Measurements from ENCODE around the gene ITGA6.
A peak's percentile ranks its signal among the peaks of the same experiment; 100 is the strongest.

Gene ITGA6
- 36.4 to 150 reads per million in 2 experiments for total RNA-seq

DNA sequence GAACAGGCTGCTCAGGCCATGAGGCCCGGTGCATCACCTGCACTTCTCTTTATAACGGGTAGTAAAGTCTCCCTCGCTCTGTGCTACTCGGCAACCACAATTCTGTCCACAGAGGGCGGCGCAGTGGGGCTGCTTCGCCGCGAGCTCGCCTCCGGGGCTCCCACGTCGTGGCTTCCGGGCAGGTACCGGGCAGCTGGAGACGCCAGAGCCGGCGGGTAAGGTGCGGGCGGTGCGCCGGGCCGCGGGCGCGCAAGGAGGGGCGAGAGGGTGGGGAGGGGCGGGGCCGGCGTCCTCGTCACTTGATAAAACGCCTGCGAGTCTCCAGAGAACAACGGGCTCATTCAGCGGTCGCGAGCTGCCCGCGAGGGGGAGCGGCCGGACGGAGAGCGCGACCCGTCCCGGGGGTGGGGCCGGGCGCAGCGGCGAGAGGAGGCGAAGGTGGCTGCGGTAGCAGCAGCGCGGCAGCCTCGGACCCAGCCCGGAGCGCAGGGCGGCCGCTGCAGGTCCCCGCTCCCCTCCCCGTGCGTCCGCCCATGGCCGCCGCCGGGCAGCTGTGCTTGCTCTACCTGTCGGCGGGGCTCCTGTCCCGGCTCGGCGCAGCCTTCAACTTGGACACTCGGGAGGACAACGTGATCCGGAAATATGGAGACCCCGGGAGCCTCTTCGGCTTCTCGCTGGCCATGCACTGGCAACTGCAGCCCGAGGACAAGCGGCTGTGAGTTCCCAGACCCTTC, at the start of gene ITGA6:
TSS of gene ITGA6 (plus strand) at position 331 of the 734 bp plus-strand sequence.
- DNase-seq (ENCODE audit: low read depth) = peak; percentile 63

DNA sequence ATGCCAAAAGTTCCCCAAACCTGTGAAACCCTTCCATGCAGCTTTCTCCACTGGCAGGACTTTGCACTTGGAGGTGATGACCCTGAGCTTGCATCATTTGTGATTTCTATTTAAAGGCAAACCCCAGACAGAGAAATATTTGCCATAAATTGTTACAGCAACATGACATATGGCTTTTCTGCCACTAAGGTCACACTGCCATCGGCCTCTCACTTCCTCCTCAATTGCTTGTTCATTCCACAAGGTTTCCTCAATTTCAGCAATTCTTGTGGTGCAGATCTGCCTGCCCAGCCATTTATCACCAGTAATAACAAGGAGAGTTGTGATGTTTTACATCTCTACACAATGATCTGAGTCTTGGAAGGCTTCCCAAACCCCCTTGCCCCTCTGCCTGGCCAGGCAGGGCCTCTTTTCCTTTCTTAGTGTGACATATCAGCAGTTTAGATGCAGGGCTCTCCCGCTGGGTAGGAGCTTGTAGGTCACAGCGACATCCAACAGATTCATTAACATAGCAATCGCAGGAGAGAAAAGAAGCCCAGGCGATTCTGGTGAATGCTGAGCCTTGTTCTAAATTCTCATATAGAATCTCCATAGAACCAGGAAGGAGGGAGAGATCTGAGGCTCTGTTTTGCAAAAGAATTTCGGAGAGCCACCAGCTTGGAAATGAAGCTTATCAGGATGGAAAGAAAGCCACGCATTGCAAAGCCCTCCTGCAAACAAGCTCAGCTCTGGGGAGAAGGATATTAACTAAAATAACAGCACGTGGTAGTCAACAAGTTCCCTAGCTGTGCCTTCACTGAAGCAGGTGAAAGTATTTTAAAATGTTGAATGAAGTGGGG, 46.7 kb upstream of the ITGA6 start:
- DNase-seq (ENCODE audit: low read depth) = no peak

DNA sequence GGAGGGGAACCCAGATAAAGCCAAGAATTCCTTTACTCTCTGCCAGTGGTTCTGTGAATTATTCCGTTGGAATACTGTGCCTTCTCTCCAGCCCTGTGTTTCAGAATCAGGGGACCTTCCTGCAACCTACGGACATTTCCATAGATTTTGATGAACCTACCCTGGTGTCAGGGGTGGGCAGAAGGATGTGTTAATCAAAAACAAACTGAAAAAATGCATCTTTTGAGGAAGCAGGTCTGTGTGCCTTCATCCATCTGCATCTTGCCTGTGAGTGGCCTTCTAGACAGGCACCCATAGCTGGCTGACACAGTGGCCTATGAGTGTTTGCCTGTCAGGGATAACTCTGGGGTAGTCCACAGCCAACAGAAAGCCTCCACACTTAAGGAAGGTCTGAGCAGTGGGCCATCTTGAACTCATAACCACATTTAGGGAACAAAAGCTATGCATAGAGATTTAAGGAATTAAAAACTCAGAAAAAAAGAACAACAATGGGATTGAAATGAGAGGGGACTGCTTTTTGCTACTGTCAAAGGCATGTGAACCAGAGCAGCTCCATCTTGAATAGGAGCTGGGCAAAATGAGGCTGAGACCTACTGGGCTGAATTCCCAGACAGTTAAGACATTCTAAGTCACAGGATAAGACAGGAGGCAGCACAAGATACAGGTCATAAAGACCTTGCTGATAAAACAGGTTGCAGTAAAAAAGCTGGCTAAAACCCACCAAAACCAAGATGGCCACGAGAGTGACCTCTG, 45.9 kb upstream of the ITGA6 start:
- DNase-seq (ENCODE audit: low read depth) = no peak

DNA sequence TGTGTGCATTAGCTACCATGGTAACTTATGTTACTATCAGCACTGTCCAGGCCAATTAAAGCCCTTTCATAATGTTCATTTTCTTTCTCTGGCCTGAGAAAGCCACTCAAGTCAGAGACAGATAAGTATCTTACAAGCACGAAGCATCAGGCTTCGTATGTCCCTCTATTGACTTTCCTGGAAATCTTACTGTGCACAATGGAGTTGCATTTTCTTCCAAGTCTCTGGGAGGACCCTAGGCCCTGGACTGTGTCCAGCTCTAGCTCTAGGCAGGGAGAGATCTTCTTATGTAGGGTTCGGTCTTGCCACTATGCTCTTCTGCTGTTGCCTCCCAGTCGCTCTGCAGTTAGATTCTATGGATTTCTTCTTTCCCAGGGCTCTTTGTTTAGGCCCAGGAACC, 40.0 kb upstream of the ITGA6 start:
- DNase-seq (ENCODE audit: low read depth) = no peak

DNA sequence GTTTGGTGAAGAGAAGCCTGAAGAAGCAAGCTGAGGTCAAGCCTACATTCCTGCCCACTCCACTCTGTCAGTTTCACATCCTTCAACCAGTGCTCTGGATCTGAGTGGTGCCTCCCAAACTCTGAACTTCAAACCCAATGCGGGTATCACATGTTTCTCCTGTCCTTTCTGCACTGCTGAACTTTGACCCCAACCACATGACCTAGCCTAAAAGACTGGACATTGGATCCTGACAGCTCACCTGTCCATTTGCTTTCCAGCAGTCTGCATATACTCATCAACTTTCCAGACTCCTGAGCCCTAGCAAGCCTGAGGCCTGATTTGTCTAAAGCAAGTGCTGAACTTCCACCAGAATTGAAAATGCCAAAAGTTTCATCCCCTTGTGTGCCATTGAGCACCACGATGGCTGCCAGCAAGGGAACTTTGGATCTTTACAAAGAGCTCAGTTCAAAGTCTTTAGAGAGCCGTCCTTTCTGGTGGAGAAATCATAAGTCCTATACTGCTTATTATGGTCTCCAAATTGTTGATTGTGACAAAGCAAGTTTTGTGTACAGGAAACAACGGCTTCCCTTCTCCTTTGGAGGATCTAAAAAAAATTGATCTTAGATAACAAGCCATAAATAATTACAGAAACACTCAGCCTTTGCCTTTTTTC, 37.6 kb upstream of the ITGA6 start:
- DNase-seq (ENCODE audit: low read depth) = no peak

DNA sequence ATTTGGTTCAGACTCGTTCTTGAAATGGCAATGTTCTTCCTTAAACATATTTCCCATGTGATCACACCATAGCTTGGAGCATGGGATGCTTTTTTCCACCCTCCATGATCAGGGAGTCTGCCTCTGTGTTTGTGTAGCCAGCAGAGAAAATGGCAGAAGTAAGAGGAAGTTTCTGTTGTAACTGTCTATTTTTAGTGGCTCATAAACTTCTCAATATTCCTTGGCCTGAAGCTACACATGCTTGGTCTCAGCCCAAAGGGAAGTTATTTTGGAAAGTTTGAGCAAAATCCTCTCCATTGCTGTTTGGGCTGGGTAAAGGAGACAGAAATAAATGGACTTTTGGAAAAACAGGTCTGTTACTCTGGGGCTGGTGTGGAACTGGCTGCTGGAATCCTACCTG, 33.4 kb upstream of the ITGA6 start:
- DNase-seq (ENCODE audit: low read depth) = no peak

DNA sequence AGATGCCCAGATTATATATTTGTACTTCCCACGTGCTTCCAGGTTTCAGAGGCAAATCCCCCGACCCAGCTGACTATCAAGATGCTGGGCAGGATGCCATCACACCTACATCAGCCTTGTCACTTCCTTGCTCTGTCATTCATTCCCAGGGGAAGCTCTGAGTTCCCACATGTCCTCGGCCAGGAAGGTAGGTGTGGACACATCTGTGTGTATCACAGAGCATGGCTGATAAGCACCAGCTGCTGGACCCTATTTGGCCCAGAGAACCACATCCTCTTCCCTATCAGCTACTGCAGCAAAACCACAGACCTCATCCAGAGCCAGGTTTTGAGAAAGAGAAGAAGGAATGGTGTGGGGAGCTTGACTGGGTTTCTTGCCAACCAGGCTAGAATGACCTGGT, 31.9 kb upstream of the ITGA6 start:
- no peak for DNase-seq (ENCODE audit: low read depth)

DNA sequence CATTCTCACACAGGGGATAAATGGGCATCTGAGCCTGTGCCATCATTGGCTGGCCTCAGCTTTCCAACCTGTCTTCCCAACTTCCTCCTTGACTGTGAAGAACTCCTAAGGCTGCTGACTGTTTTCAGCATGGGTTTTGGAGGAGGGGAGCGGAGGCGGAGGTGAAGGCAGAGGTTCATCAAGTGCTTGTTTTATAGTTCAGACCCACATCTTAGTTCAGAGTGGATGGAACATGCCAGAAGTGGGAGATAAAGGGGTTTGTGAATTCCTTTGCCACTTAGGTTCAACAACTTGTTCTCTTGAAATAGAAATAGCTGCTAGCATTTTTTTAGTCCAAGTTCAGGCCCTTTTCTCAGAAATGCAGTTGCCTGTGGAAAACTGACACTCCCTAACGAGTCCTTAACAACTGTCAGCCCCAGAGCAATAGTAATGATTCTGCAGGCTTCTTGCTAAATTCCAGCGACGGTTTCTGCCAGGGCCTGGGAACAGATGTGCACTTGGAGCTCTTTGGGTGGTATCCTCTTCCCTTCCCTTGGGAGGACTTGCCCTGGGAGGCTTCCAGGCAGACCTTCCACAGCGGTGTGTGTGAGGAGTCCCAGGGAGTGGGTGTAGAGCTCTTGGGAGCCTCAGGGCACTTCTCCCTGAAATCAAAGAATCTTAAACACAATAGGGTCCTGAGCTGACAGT, 30.1 kb upstream of the ITGA6 start:
- DNase-seq (ENCODE audit: low read depth) = no peak

DNA sequence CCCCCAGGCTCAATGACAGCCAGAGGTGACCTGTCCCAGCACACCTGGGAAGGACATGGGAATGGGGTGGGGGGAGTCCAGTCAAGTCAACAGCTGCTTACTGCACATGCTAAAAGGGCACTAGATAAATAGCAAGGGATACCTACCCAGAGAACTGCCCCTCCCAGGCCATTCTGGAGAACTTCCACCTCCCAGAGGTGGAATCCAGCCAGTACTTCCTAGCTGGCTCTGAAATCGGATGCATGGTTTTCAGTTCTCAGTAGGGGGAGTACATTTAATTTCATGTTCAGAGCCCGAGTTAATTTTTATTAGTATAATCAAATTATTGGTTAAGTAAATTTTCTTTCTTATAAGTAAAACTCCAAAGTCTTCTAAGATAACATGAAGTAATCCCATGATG, 28.9 kb upstream of the ITGA6 start:
- DNase-seq (ENCODE audit: low read depth) = no peak

DNA sequence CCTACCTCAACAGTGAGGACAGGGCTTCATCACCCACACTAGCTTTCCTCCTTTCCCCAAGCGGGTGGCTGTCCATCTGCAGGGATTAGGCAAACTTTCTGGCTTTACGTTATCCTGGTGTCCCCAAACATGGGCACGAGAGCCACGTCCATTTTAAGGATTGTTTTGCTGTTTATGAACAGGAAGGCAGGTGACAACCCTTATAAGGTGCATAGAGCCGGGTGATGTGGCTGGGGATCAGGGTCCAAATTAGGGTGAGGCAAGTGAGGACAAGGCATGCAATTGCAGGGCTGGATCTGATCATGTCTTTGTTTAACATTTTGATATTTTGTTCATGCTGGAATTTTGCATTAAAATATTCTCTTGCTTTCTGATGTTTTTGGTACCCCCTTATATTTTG, 27.6 kb upstream of the ITGA6 start:
- DNase-seq (ENCODE audit: low read depth) = no peak

DNA sequence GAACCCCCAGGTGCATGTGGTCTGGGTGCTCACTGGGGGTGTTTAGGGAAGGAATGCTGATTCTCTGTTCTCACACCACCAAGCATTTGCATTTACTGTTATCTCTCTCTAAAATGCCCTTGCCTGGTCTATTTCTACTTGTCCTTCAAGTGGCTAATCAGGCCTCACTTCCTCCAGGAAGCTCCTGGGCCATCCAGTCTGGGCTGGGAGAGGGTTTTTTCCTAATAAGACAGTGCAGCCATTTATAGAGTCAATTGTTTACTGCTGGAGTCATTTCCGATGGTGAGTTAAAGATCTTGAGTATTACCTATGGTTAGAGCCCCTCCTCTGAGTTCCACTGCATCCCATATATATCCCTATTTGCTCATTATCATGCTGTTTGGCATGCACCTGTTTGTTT, 25.2 kb upstream of the ITGA6 start:
- no peak for DNase-seq (ENCODE audit: low read depth)

DNA sequence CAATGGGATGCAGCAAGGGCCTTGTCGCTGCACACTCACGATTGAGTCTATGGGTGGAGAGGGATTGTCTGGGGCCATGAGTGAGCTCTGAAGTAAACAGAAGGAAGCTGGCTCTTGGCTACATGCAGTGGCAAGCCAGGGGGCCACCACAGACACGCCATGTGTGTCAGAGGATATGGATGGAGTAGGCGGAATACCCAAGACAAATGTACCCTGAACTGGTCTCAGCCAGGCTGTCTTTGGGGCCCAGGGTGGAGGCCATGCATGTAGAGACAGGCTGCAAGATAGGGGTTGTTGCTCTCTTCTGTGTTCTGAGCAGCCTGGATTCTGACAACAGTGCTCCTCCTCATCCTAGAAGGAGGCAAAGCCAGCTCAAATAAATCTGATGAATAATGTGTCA, 24.0 kb upstream of the ITGA6 start:
- no peak for DNase-seq (ENCODE audit: low read depth)

DNA sequence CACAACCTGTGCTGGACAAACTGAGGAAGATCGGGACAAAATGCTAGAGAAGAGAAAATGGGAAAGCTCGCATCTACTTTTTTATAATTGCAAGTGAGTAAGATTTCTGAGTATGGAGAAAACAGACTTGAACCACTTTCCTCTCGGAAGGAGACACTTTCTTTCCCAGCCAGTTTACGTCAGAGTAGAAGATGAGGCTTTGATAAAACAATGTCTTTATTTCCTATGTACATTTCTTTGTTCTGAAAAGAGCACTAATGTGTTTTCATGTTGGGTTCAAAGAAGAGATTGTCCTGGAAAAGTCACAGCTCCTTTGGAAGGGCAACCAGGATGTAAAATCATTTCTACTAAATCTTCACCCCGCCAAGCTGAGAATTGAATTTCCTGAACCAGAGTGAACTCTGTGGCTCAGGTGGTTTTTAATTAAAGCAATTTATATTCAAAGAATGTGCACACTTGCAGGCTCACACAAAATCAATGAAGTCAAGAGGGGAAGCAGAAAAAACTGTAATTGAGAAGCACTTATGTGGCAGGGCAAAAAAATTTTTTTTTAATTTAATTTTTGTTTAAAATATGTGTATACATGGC, 23.4 kb upstream of the ITGA6 start:
- DNase-seq (ENCODE audit: low read depth) = no peak

DNA sequence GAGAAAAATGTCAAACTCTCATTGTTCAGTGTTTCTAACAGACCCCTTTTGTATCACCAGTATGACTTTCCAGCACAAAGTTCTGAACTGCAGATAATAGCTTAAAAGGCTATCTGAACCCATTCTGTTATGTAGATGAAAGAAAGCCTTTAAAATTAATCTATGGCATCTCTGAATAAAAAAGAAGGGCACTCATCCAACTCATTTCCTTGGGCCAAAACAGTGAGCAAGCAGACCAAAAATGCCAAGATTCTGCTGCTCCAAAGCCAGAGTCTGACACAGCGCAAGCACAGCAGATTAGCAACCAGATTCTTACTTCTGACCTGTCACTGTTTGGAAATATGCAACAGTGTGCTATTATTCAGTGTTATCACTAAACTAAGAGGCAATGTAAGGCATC, 22.6 kb upstream of the ITGA6 start:
- DNase-seq (ENCODE audit: low read depth) = no peak

DNA sequence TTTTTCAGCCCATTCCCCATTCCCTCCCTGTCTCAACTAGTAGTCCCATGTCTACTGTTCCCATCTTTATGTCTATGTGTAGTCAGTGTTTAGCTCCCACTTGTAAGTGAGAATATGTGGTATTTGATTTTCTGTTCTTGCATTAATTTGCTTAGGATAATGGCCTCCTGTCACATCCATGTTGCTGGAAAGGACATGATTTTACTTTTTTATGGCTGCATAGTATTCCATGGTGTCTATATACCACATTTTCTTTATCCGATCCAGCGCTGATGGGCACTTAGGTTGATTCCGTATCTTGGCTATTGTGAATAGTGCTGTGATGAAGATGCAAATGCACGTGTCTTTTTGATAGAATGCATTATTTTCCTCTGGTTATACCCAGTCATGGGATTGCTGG, 21.7 kb upstream of the ITGA6 start:
- DNase-seq (ENCODE audit: low read depth) = no peak

DNA sequence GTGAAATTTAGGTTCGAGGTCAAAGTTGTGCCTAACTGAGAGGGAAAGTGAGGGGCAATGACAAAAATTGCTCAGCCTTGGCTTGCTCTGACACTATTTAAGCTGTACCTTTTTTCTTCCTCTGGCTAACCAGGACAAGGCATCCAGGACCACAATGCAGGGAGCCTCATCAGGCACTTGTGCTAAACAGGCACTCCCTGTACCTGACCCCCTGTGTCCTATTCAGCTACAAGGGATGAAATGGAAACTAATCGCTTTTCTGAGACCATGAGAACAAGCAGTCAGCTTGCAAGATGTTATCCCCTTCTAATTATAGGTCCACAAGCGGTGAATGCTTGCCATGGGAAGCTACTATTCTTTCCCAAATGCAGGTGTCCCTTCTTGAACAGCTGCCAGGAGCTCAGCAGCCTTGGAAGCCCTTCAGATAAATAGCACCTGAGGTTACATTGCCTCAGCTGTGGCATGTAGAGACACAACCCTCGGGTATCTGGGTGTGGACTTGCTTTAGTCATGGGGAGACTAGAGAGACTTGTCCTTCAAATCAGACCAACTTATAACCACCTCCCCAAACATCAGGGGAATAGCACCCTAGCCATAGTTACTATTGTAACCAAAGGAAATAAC, 19.1 kb upstream of the ITGA6 start:
- DNase-seq (ENCODE audit: low read depth) = no peak

DNA sequence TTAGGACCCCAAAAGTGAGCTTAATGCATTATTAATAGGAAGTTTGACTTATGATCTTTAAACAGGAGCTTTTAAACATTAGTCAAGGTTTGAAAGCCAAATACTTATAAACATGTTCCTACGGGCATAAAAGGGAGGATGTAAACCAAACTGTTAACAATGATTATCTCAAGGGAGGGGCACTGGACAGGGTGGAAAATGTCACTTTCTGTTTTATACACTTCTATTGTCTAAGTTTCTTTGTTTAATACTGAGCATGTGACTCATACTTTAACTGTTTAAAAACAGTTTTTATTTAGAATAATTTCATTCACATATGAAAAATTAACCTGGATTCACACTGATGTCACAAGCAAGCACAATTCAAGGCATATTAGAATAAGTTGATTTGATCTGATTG, 18.3 kb upstream of the ITGA6 start:
- no peak for DNase-seq (ENCODE audit: low read depth)

DNA sequence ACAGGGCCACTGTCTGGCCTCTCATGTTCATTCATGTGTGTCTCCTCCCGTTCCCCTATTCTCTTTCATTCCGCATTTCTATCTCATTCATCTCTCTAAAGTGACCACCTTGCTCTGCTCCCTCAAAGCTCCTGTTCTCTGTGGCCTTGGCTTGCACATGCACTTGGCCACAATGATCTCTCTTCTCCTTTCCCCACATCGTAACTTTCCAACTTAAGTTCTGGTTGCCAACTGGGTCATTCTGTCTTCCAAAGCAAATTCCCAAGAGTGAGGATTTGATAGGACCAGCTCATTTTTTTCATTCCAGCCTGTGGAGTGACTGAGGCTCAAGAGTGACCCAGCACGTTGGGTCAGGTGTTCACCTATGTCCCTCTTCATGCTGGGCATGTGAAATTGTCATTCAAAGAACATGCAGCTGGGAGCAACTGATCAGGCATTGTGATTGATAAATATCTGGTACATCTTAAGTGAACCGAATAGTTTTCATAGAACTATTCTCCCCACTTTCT, 14.3 kb upstream of the ITGA6 start:
- DNase-seq (ENCODE audit: low read depth) = no peak

DNA sequence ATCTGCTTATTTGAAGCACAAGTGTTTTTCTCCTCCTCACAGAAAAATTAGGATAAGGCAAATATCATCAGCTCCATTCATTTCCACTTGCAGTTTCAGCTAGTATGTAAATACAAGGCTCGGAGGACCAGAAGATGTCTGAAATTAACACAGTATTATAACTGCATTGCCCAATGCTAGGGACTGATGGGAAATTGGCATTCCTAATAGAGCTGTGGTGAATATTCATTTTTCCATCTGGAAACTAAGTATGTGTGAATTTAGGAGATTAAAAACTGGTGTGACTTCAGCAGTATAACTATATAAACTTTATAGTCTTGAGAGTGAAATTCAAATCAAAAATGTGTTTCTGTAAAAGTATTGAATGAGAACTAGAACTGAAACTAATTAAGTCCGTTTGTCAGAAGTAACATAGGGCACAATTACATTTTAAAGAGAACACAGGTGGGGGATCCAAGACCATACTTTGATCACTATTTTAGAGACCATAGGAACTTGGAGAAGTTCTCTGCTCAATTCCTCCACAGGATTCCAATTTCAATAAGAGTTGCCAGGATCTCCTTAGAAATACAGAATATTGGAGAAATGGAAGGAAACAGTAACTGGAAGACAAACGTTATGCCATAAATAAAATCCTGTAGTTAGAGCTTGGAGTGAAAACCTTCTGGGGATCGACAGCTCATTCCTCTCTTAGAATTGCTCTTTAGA, 12.1 kb upstream of the ITGA6 start:
- DNase-seq (ENCODE audit: low read depth) = no peak

DNA sequence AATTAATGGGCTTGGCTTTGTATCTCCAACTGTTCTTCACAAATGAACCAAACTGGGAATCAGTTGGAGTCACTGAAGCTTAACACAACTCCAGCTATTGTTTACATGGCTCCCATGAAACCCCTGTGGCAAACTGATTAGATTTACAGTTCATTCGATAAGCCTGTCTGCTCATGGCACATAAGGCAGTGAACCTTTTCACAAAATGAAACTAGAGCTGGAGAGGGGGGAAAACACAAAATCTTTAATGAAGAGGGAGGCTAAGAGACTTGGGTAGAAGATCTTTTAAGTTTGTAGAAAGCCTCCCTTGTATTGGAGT, 11.6 kb upstream of the ITGA6 start:
- DNase-seq (ENCODE audit: low read depth) = no peak

Data from T follicular helper cell (primary cell).